A549 (cell line): ENCODE measurements around the gene TMEM151A. TPM values are rescaled to one million over a fixed set of nuclear protein-coding genes. Genes with fewer than 3 reads are reported as not detected.

Source experiments
- ATAC-seq, 2 experiments: fragments of 200-7000 bp in 1 of 2; fragments of >200 bp in 1 of 2; cut with Nextera tagmentation in 1 of 2; cut with Tn5 transposase in 1 of 2; 3 replicates each; pipeline versions ENCODE4 v1.8.0 to v1.9.1; 2018 to 2020; ENCODE audit warnings: mild to moderate bottlenecking in 1 of 2, moderate library complexity in 1 of 2
- CTCF ChIA-PET: fragments of 300-600 bp; sonication (Branson Sonifier 250); formaldehyde crosslinking; extraction: SDS; loops from one replicate; lab custom pipeline; 2021; ENCODE audit warnings: antibody characterized with exemption, inconsistent platforms; lab: Yijun Ruan, JAX
- POLR2A ChIA-PET: fragments of 350-600 bp; formaldehyde crosslinking; extraction: SDS; loops from one replicate; lab custom pipeline; 2021; ENCODE audit warnings: antibody characterized with exemption, inconsistent platforms; lab: Yijun Ruan, JAX
- DNase-seq, 2 experiments: peaks; one replicate each; pipeline versions ENCODE4 v3.0.0 to v3.0.0-alpha.2; 2011 to 2016; ENCODE audit warnings: low read depth in 1 of 2, low spot score in 1 of 2
- FAIRE-seq: peaks from 2 replicates; lab custom pipeline; 2011; peaks lifted over from hg19 to GRCh38; lab: Jason Lieb, UNC
- H3K27ac ChIP-seq, 2 experiments: fragments of >200 bp; sonication (Bioruptor Twin); formaldehyde crosslinking; 3 replicates each; pipeline ENCODE4 v1.5.1; 2016 to 2017
- H3K4me1 ChIP-seq: fragments of >200 bp; sonication (Bioruptor Twin); formaldehyde crosslinking; 3 replicates; pipeline ENCODE4 v1.6.1; 2016
- H3K4me2 ChIP-seq: fragments of >200 bp; sonication (Bioruptor Twin); formaldehyde crosslinking; 3 replicates; pipeline ENCODE4 v1.6.1; 2016
- H3K4me3 ChIP-seq: fragments of >200 bp; sonication (Bioruptor Twin); formaldehyde crosslinking; 3 replicates; pipeline ENCODE4 v1.5.1; 2016
- H3K9me3 ChIP-seq: fragments of >200 bp; sonication (Bioruptor Twin); formaldehyde crosslinking; 3 replicates; pipeline ENCODE4 v1.6.1; 2016
- BHLHE40 ChIP-seq: IDR thresholded peaks from 2 replicates; pipeline ENCODE4 v1.6.1; 2012; ENCODE audit warnings: low read depth, low read length, inconsistent platforms
- E2F6 ChIP-seq: IDR thresholded peaks from 2 replicates; pipeline ENCODE4 v1.6.1; 2012; ENCODE audit warnings: low read depth, borderline replicate concordance
- EHMT2 ChIP-seq: fragments of 200-600 bp; sonication (generic); IDR thresholded peaks from 2 replicates; pipeline ENCODE4 v1.6.1; 2016; ENCODE audit warnings: antibody characterized with exemption, low read depth, mild to moderate bottlenecking, moderate library complexity
- EP300 ChIP-seq, 2 experiments: fragments of >200 bp; sonication (Bioruptor Twin); formaldehyde crosslinking; IDR thresholded peaks; 2 replicates in 1 of 2; 3 replicates in 1 of 2; pipeline ENCODE4 v1.6.1; 2016 to 2017
- FOSL2 ChIP-seq, 2 experiments: fragments of 450-650 bp in 1 of 2; fragments of >200 bp in 1 of 2; sonication (Bioruptor Twin) in 1 of 2; formaldehyde crosslinking; IDR thresholded peaks; 2 replicates each; pipeline versions ENCODE4 v1.5.0 to v1.6.1; 2016 to 2020; ENCODE audit warnings: mild to moderate bottlenecking in 1 of 2, moderate library complexity in 1 of 2
- HDAC2 ChIP-seq: fragments of 200-600 bp; sonication (generic); IDR thresholded peaks from 2 replicates; pipeline ENCODE4 v1.6.1; 2016
- HES2 ChIP-seq: fragments of >200 bp; sonication (Bioruptor Twin); formaldehyde crosslinking; IDR thresholded peaks from 2 replicates; pipeline ENCODE4 v1.6.1; 2016
- JUNB ChIP-seq: fragments of >200 bp; sonication (Bioruptor Twin); formaldehyde crosslinking; IDR thresholded peaks from 2 replicates; pipeline ENCODE4 v1.6.1; 2016
- KDM1A ChIP-seq: fragments of 200-600 bp; sonication (generic); IDR thresholded peaks from 2 replicates; pipeline ENCODE4 v1.6.1; 2016; ENCODE audit warnings: low read depth, mild to moderate bottlenecking
- KDM5A ChIP-seq: fragments of 200-600 bp; sonication (generic); IDR thresholded peaks from 2 replicates; pipeline ENCODE4 v1.6.1; 2016; ENCODE audit warnings: antibody characterized with exemption, mild to moderate bottlenecking
- MAX ChIP-seq: IDR thresholded peaks from 2 replicates; pipeline ENCODE4 v1.6.1; 2012
- NR3C1 ChIP-seq: fragments of >200 bp; sonication (Bioruptor Twin); formaldehyde crosslinking; IDR thresholded peaks from 3 replicates; pipeline ENCODE4 v1.6.1; 2017
- PHF8 ChIP-seq: fragments of 200-600 bp; sonication (generic); IDR thresholded peaks from 2 replicates; pipeline ENCODE4 v1.6.1; 2016; ENCODE audit warnings: low read depth, mild to moderate bottlenecking, antibody characterized with exemption, moderate library complexity, borderline replicate concordance
- POLR2A ChIP-seq: IDR thresholded peaks from 2 replicates; pipeline ENCODE4 v1.6.1; 2012; ENCODE audit warnings: mild to moderate bottlenecking, low read length
- RAD21 ChIP-seq, 2 experiments: fragments of >200 bp in 1 of 2; sonication (Bioruptor Twin) in 1 of 2; formaldehyde crosslinking in 1 of 2; IDR thresholded peaks in 1 of 2; conservative IDR thresholded peaks in 1 of 2; 2 replicates in 1 of 2; 3 replicates in 1 of 2; pipeline ENCODE4 v1.6.1; 2012 to 2018; ENCODE audit warnings: inconsistent platforms in 1 of 2
- RCOR1 ChIP-seq: fragments of 150-350 bp; IDR thresholded peaks from 2 replicates; pipeline ENCODE4 v1.6.1; 2014; ENCODE audit warnings: antibody characterized with exemption, low read length, low read depth
- USF2 ChIP-seq: fragments of 450-650 bp; IDR thresholded peaks from 2 replicates; pipeline ENCODE4 v1.6.1; 2014; ENCODE audit warnings: antibody characterized with exemption
- ZC3H11A ChIP-seq: fragments of 450-650 bp; IDR thresholded peaks from 2 replicates; pipeline ENCODE4 v1.6.1; 2014; ENCODE audit warnings: antibody characterized with exemption, mild to moderate bottlenecking
- ZSCAN20 ChIP-seq: fragments of 250-450 bp; sonication (Bioruptor Pico); IDR thresholded peaks from 2 replicates; pipeline ENCODE4 v1.8.0; 2022; ENCODE audit warnings: mild to moderate bottlenecking, moderate library complexity
- WGBS: methylation state at CpG from one replicate; pipeline ENCODE4 v1.1.6; 2017; ENCODE audit errors: missing lambda C conversion rate; 5-methylcytosine and 5-hydroxymethylcytosine counted together
- polyA plus RNA-seq, 4 experiments: library from polyadenylated mRNA; depleted of rRNA in 3 of 4; stranded (reverse); fragments of >200 nt; fragmentation: RNase III in 1 of 4; extraction: RNeasy Plus Mini Kit Qiagen cat#74134 plus additional on column Dnase treatment in 1 of 4; gene quantifications; 2 replicates in 3 of 4; 3 replicates in 1 of 4; pipeline ENCODE4 v1.2.3, GENCODE V29; 2011 to 2017
- TF ChIP-seq, protein P1 (sequence below): fragments of 150-350 bp; IDR thresholded peaks from 2 replicates; pipeline ENCODE4 v1.6.1; 2014; ENCODE audit warnings: low read depth, mild to moderate bottlenecking, low read length
- TF ChIP-seq, protein P2 (sequence below): fragments of >200 bp; sonication (Bioruptor Twin); formaldehyde crosslinking; IDR thresholded peaks from 3 replicates; pipeline ENCODE4 v1.5.1; 2016
- TF ChIP-seq, protein P3 (sequence below): fragments of 250-450 bp; sonication (Bioruptor Pico); IDR thresholded peaks from 2 replicates; pipeline ENCODE4 v1.5.0; 2020; ENCODE audit warnings: low read depth, mild to moderate bottlenecking, moderate library complexity

Gene TMEM151A
- polyA plus RNA-seq, 2 of the 4 experiments (the other 2 are of a cell fraction) = 0.44 to 1.8 TPM

- FAIRE-seq = no peak
- CTCF ChIA-PET = interaction anchor here (0.5 to 12.2 kb wide), 20 partner anchors 9 to 298 kb away, joined by 3 to 247 read pairs (median 12); partner anchors contain the start of genes B4GAT1, BRMS1, RIN1 and TMEM151A
- TF ChIP-seq POLR2A (peak; percentile 41), RCOR1 (no peak), KDM1A (no peak), E2F6 (0 out of 2 replicates have a peak, but pooled peaks have one; percentile 44), PHF8 (peak; percentile 24; the same call in 1 of the 2 replicates), BHLHE40 (no peak)
- TF ChIP-seq, protein P1, sequence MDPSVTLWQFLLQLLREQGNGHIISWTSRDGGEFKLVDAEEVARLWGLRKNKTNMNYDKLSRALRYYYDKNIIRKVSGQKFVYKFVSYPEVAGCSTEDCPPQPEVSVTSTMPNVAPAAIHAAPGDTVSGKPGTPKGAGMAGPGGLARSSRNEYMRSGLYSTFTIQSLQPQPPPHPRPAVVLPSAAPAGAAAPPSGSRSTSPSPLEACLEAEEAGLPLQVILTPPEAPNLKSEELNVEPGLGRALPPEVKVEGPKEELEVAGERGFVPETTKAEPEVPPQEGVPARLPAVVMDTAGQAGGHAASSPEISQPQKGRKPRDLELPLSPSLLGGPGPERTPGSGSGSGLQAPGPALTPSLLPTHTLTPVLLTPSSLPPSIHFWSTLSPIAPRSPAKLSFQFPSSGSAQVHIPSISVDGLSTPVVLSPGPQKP = no peak
- DNase-seq = peak; percentile 94 to 98
- POLR2A ChIA-PET = interaction anchor here (0.5 to 3.0 kb wide), 18 partner anchors 9 to 391 kb away, joined by 3 to 42 read pairs (median 4); partner anchors contain the start of genes BRMS1, DPP3, MRPL11 and RIN1
- 8% methylated on average over 42 of the region's 52 CpGs for WGBS
- H3K27ac ChIP-seq = peak overlapping the region; percentile 72 to 88
- H3K4me2 ChIP-seq = peak overlapping the region; percentile 79
- ATAC-seq = peak; percentile 75 to 93
- peaks cover 17% of the 10 kb centered on the region for H3K4me1 ChIP-seq
- H3K4me3 ChIP-seq = peak overlapping the region; percentile 42
- H3K9me3 ChIP-seq = no peaks in the 10 kb centered on the region
Observed at GRCh38 chr11:66312549-66313320, 21.0 kb downstream of the TMEM151A start.

- POLR2A ChIA-PET = interaction anchor here (0.8 to 3.0 kb wide), 12 partner anchors 8 to 167 kb away, joined by 3 to 42 read pairs (median 4); partner anchors contain the start of genes BRMS1, DPP3, MRPL11 and RIN1
- FAIRE-seq = no peak
- no peak for ATAC-seq
- TF ChIP-seq ZC3H11A = no peak
- TF ChIP-seq, protein P2, sequence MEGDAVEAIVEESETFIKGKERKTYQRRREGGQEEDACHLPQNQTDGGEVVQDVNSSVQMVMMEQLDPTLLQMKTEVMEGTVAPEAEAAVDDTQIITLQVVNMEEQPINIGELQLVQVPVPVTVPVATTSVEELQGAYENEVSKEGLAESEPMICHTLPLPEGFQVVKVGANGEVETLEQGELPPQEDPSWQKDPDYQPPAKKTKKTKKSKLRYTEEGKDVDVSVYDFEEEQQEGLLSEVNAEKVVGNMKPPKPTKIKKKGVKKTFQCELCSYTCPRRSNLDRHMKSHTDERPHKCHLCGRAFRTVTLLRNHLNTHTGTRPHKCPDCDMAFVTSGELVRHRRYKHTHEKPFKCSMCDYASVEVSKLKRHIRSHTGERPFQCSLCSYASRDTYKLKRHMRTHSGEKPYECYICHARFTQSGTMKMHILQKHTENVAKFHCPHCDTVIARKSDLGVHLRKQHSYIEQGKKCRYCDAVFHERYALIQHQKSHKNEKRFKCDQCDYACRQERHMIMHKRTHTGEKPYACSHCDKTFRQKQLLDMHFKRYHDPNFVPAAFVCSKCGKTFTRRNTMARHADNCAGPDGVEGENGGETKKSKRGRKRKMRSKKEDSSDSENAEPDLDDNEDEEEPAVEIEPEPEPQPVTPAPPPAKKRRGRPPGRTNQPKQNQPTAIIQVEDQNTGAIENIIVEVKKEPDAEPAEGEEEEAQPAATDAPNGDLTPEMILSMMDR = no peak
- TF ChIP-seq MAX = no peak
- TF ChIP-seq BHLHE40 = no peak
- TF ChIP-seq, protein P3, sequence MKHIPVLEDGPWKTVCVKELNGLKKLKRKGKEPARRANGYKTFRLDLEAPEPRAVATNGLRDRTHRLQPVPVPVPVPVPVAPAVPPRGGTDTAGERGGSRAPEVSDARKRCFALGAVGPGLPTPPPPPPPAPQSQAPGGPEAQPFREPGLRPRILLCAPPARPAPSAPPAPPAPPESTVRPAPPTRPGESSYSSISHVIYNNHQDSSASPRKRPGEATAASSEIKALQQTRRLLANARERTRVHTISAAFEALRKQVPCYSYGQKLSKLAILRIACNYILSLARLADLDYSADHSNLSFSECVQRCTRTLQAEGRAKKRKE (CRISPR knock-in tag) = no peak
- no peak for TF ChIP-seq EP300 (IDR thresholded peaks at IDR 0.05)
- TF ChIP-seq EHMT2 = no peak
- TF ChIP-seq HDAC2 = no peak
- TF ChIP-seq NR3C1 = no peak
- TF ChIP-seq USF2 = no peak
- TF ChIP-seq FOSL2 (IDR thresholded peaks at IDR 0.05) = no peak
- TF ChIP-seq FOSL2 (CRISPR knock-in tag; IDR thresholded peaks at IDR 0.05) = no peak
- TF ChIP-seq RAD21 (conservative IDR thresholded peaks at IDR 0.05 in 1 of 2, IDR thresholded peaks at IDR 0.05 in 1 of 2) = no peak
- TF ChIP-seq KDM5A = no peak
- no peak for TF ChIP-seq JUNB
- no peak for TF ChIP-seq HES2
- TF ChIP-seq, protein P1 = no peak
- TF ChIP-seq ZSCAN20 = no peak
- Histone ChIP-seq H3K27ac (peak overlapping the region; percentile 72 to 87), H3K4me1 (peaks cover 26% of the 10 kb centered on the region), H3K4me3 (peak overlapping the region; percentile 42), H3K4me2 (peak overlapping the region; percentile 79), H3K9me3 (no peaks in the 10 kb centered on the region)
- CTCF ChIA-PET = interaction anchor here (0.7 to 12.2 kb wide), 14 partner anchors 8 to 96 kb away, joined by 3 to 247 read pairs (median 32); partner anchors contain the start of genes B4GAT1, BRMS1, RIN1 and TMEM151A
- 76% methylated on average over 29 of the region's 38 CpGs for WGBS
- no peak for DNase-seq
Observed at GRCh38 chr11:66313321-66314185, 21.9 kb downstream of the TMEM151A start.
